Measurements from ENCODE around the gene TGFBR2.

The TGFBR2 gene

DNA sequence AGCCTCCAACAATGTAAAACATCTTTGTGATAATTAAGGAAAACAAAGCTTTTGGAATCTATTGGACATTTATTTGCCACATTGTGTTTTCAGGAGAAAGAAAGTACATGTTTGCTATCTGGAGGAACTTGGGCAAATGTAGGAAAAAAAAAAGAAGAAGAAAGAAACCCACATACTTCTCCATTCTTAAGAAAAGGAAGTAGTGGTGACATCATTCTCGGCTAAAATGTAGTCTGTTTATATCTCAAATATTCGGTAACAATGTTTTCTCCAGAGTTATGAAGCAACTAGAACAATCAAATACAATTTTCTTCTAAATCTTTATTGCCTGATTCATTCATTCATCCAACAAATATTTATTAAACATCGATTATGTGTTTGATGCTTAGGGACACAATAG, 2.3 kb upstream of the TGFBR2 start:
- Histone ChIP-seq H3K27me3 (replicated peaks) (no peaks in the 10 kb centered on the region), H3K27ac (no peak overlapping the region), H3K36me3 (replicated peaks) (peaks cover 5% of the 10 kb centered on the region), H3K4me3 (ENCODE audit: low read depth, low read length) (no peak overlapping the region)
- DNase-seq: no peak
- in situ Hi-C loops (cut with HindIII; ENCODE audit: low pct_ligation_motif_present, low sequenced_read_pairs): no loop called here
- TF ChIP-seq, protein P1, sequence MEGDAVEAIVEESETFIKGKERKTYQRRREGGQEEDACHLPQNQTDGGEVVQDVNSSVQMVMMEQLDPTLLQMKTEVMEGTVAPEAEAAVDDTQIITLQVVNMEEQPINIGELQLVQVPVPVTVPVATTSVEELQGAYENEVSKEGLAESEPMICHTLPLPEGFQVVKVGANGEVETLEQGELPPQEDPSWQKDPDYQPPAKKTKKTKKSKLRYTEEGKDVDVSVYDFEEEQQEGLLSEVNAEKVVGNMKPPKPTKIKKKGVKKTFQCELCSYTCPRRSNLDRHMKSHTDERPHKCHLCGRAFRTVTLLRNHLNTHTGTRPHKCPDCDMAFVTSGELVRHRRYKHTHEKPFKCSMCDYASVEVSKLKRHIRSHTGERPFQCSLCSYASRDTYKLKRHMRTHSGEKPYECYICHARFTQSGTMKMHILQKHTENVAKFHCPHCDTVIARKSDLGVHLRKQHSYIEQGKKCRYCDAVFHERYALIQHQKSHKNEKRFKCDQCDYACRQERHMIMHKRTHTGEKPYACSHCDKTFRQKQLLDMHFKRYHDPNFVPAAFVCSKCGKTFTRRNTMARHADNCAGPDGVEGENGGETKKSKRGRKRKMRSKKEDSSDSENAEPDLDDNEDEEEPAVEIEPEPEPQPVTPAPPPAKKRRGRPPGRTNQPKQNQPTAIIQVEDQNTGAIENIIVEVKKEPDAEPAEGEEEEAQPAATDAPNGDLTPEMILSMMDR (IDR thresholded peaks at IDR 0.05; ENCODE audit: low read depth, low read length, missing control alignments): no peak

DNA sequence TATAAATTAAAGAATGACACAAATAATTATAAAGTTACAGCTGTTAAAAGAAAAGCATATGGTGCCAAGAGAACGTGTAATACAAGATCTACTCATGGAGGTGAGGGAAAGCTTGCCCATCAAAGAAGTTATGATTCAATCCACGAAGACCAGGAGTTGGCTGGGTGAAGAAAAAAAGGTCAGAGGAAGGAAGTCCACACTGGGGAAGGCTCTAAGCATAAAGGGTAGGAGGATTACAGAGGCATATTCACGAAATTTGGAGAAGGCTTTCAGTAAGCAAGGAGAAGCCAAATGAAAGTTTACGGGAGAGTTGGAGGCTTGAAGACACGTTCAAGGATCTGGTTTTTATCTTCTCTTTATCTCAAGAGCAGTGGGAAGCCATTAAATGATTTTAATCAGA, 1.8 kb upstream of the TGFBR2 start:
- Histone ChIP-seq H3K4me3 (ENCODE audit: low read depth, low read length) (no peak overlapping the region), H3K36me3 (replicated peaks) (peaks cover 5% of the 10 kb centered on the region), H3K27me3 (replicated peaks) (no peaks in the 10 kb centered on the region), H3K27ac (no peak overlapping the region)
- no peak for DNase-seq
- TF ChIP-seq, protein P1 (IDR thresholded peaks at IDR 0.05; ENCODE audit: low read depth, low read length, missing control alignments): no peak
- in situ Hi-C loops (cut with HindIII; ENCODE audit: low pct_ligation_motif_present, low sequenced_read_pairs): no loop called here

DNA sequence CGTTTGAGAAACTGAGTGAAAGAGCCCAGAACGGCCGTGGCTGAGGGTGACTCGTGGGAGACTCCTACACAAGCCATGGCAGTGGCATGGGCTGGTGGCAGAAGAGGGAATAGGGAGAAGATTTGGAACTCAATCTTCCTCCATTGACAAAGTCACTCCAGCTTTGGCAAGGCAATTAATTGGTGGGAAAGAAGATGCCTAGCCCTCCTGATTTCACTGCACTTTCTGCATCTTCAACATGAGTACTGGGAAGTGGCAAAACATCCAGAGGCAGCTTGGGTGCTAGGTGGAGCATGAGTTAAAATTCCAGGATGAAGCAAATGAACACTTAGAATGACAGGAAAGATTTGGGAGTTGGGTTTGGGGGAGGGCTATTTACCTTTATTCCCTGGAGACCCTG, 1.4 kb upstream of the TGFBR2 start:
- TF ChIP-seq, protein P1 (IDR thresholded peaks at IDR 0.05; ENCODE audit: low read depth, low read length, missing control alignments): no peak
- Histone ChIP-seq H3K27ac (no peak overlapping the region), H3K27me3 (replicated peaks) (no peaks in the 10 kb centered on the region), H3K36me3 (replicated peaks) (peaks cover 5% of the 10 kb centered on the region), H3K4me3 (ENCODE audit: low read depth, low read length) (no peak overlapping the region)
- in situ Hi-C loops (cut with HindIII; ENCODE audit: low pct_ligation_motif_present, low sequenced_read_pairs): no loop called here
- no peak for DNase-seq

DNA sequence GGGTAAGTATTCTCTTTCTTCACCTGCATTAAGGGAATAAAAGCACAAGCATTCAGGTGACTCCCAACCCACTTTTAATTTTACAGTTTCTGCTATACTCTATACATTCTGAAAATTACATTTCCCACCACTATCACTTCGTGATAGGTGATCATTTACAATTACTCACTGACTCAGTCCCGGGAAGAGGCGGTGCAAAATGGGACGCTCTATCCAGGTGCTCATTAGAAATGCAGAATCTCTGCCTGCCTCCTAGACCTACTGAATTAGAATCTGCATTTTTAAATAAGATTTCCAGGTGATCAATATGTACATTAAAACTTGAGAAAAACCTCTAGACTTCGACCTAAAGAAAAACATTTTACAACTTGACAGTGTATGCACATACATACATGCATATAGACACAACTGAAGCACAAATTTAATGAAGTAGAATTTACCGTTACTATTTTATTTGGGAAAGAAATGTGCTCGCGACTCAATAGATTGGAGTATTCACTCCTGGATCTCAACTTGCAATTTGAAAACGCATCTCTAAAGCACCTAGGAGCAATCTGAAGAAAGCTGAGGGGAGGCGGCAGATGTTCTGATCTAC, 598 bp upstream of the TGFBR2 start:
- Histone ChIP-seq H3K4me3 (ENCODE audit: low read depth, low read length) (peak overlapping the region; percentile 90), H3K27me3 (replicated peaks) (no peaks in the 10 kb centered on the region), H3K36me3 (replicated peaks) (peaks cover 5% of the 10 kb centered on the region), H3K27ac (peak overlapping the region; percentile 59)
- in situ Hi-C loops (cut with HindIII; ENCODE audit: low pct_ligation_motif_present, low sequenced_read_pairs): no loop called here
- TF ChIP-seq, protein P1 (IDR thresholded peaks at IDR 0.05; ENCODE audit: low read depth, low read length, missing control alignments): no peak
- no peak for DNase-seq

DNA sequence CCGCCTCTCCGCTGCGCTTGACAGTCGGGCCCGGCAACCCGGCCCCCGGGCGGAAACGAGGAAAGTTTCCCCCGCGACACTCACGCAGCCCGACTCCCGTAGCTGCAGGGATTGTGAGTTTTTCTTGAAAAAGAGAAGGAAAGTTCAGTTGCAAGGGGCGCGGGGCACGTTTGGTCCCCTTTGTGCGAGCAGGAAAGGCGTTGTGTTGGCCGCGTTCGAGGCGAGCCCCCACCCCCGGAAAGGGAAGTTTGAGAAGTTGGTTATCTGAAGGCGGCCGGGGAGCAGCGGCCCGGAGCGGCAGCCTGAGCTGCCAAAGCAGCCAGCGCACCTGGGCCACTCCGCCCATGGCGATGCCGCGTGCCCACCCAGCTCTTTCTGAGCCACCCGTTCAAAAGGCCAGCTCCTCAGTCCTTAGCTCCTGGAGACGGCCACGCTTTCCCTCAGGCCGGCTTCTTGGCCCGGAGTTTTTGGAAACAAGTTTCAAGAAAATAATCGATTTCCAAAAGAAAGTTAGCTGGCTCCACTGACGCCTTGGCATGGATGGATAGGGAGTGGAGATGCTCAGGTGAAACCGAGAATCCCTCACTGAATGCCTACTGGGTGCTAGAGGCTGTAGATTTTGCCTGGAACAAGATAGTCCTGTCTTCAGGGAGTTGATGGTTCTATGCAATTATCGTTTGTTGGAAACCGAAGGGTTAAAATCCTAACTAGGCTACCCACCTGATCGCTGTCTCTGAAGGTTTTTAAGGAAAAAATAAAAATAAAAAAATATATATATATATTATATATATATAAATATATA, 832 bp downstream of the TGFBR2 start:
- TF ChIP-seq, protein P1 (IDR thresholded peaks at IDR 0.05; ENCODE audit: low read depth, low read length, missing control alignments): no peak
- Histone ChIP-seq H3K27ac (peak overlapping the region; percentile 96), H3K4me3 (ENCODE audit: low read depth, low read length) (peak overlapping the region; percentile 90), H3K36me3 (replicated peaks) (peaks cover 5% of the 10 kb centered on the region), H3K27me3 (replicated peaks) (no peaks in the 10 kb centered on the region)
- in situ Hi-C loops (cut with HindIII; ENCODE audit: low pct_ligation_motif_present, low sequenced_read_pairs): no loop called here
- no peak for DNase-seq
